NCI-H2171 (cell line): ENCODE measurements around the gene ABCF2.

Experiments used
- DNase-seq: peaks from one replicate; lab custom pipeline; 2025; lab: John Stamatoyannopoulos, UW

ABCF2 gene

DNA sequence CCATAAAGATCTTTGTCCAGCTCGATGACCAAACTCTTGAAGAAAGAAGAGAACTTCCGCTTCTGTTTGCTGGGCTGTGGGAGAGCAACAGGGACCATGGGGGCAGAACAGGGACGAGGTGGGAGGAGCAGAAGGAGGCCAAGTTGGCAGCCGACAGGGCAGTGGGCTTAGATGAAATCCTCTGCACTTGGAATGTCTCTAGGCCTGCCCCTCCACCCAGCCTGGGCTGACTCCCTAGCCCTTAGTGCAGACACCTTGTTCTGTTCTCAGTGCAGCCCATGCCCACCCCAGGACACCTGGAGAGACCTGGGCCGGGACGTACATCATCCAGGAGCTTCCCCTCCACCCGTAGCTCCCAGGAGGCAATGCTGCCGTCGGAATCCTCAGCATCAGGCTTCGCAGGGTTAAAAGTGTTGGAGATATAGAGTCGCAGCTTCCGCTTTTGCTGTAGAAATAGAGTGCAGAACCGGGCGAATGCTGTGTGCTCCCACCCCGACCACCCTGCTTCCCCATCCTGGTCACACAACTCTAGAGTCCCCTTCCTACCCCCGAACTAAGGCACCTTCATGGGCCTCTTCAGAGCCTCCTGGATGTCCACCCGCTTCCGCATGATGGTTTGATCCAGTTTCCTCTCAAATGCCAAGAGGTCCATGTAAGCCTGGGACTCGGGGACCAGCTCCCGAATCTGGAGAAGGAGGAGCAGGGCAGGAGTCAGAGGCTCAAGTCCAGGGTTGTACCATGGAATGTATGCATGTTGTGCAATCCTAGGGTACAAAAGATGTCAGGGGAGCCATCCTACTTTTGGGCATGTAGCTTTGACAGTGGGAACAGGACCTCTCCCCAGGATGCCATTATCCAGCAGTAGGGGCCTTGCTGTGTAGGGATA, 15.4 kb upstream of the ABCF2 start:
- no peak for DNase-seq

DNA sequence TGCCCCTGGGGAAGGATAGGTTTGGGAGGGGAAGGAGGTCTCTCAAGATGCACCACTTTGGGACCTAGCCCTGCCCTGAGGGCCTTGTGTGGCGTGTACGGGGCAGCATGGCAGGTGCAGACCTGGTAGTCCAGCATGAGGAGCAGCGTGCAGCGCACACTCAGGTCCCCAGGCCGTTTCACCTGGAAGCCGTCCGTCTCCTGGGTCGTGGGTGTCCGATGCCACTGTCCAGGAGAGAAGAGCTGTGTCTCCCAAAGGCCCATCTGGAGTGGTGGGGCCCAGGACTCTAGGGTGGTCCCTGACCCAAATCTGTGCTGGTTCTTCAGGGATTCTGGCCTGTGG, 14.7 kb upstream of the ABCF2 start:
- DNase-seq, result no peak

DNA sequence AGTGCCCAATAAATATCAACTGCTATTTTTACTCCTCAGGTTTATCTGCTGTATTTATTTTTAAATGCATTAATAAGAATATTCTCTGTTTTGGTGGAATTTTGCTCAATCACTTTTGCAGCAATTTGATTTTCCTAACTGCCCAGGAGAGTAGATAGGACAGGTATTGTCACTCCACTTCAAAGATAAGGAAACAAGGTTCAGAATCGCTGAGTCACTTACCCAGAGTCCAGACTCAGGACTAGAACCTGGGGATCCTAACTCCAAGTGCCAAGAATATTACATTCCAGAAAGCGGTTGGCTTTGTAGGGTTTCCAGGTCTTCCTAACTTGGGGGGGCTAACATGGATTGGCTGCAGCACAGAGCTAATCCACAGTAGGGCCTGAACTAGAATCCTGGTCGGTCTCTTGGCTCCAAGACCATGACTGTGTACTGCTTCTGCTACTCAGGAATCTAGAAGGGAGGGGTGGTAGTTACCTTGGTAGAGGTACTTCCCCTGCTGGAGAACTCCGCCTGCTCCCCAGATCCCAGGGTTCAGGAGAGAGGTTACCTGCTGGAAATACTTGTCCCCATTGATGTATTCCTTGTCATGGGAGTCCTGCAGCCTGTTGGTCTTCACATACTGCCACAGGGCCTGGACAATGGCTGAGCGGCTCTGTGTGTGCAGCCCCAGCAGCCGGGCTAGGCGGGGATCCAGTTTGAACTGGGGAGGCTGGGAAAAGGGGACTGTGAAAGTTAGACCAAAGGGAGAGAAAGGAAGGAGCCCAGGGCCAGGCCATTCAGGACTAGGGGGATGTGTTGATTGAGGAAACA, 14.1 kb upstream of the ABCF2 start:
- no peak for DNase-seq

GRCh38 chr7:151240536-151240935, 13.5 kb upstream of the ABCF2 start:
- no peak for DNase-seq

GRCh38 chr7:151239837-151240459, 12.9 kb upstream of the ABCF2 start:
- DNase-seq, result no peak

DNA sequence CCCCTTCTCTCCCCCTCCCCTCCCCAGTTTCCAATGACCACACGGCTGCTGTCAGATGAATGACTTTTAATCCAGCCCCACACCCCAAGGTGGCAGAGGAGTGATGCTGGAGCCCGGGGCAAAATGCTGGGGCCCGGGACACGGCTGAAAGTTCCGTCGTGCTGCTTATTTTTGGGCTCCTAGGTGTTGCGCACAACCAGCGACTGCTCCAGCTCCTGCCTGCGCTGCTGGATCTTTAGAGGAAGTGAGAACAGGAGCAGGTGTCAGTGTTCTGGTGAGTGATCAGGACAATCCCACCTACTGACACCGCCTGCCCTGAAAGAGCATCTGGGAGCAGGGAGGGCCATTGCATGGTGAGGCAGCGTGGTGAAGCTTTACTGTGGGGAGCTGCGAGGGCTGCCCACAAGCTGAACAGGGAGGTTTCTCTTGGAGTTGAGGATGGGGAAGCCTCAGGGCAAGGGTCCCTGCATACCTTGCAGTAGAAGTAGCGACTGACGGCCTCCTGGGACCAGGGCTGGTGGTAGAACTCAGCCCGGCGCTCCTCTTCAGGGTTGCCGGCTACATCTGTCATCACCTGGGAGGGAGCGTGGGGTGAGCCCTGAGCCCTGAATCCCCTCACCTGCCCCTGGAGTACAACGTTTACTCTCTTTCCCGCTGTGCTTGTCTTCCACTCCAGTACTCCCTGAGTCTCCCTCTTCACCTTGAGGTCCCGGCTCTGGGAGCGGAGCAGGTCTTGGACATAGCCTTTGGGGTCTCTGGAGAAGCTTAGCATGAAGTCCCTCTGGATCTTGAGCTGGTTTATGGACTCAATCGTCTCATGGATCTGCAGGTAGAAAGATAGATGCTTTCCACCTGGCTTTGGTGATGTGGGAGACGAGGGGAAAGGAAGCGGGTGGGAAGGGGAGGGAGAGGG, 12.2 kb upstream of the ABCF2 start:
- DNase-seq, result no peak

GRCh38 chr7:151238190-151238810, 11.3 kb upstream of the ABCF2 start:
- no peak for DNase-seq

DNA sequence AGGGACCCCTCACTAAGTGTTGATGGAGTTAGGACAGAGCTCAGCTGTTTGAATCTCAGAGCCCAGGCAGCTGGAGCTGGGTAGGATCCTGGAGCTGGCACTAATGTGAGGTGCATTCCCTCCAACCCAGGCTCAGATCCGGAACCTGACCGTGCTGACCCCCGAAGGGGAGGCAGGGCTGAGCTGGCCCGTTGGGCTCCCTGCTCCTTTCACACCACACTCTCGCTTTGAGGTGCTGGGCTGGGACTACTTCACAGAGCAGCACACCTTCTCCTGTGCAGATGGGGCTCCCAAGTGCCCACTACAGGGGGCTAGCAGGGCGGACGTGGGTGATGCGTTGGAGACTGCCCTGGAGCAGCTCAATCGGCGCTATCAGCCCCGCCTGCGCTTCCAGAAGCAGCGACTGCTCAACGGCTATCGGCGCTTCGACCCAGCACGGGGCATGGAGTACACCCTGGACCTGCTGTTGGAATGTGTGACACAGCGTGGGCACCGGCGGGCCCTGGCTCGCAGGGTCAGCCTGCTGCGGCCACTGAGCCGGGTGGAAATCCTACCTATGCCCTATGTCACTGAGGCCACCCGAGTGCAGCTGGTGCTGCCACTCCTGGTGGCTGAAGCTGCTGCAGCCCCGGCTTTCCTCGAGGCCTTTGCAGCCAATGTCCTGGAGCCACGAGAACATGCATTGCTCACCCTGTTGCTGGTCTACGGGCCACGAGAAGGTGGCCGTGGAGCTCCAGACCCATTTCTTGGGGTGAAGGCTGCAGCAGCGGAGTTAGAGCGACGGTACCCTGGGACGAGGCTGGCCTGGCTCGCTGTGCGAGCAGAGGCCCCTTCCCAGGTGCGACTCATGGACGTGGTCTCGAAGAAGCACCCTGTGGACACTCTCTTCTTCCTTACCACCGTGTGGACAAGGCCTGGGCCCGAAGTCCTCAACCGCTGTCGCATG, 10.5 kb upstream of the ABCF2 start:
- no peak for DNase-seq

- DNase-seq, result no peak
Observed at GRCh38 chr7:151236406-151236805, 9.4 kb upstream of the ABCF2 start.

DNA sequence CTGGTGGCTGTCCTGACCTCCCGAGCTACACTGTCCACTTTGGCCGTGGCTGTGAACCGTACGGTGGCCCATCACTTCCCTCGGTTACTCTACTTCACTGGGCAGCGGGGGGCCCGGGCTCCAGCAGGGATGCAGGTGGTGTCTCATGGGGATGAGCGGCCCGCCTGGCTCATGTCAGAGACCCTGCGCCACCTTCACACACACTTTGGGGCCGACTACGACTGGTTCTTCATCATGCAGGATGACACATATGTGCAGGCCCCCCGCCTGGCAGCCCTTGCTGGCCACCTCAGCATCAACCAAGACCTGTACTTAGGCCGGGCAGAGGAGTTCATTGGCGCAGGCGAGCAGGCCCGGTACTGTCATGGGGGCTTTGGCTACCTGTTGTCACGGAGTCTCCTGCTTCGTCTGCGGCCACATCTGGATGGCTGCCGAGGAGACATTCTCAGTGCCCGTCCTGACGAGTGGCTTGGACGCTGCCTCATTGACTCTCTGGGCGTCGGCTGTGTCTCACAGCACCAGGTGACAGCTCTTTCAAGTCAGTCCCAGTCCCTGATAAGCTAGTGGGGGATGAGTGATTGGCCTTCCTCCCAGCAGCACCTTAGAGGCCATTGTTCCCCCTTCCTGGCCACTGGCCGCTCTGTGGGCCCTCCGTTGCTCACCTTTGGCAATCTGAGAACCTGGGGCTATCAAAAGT, 8.2 kb upstream of the ABCF2 start:
- DNase-seq, result no peak

GRCh38 chr7:151233804-151234203, 6.8 kb upstream of the ABCF2 start:
- DNase-seq, result no peak

DNA sequence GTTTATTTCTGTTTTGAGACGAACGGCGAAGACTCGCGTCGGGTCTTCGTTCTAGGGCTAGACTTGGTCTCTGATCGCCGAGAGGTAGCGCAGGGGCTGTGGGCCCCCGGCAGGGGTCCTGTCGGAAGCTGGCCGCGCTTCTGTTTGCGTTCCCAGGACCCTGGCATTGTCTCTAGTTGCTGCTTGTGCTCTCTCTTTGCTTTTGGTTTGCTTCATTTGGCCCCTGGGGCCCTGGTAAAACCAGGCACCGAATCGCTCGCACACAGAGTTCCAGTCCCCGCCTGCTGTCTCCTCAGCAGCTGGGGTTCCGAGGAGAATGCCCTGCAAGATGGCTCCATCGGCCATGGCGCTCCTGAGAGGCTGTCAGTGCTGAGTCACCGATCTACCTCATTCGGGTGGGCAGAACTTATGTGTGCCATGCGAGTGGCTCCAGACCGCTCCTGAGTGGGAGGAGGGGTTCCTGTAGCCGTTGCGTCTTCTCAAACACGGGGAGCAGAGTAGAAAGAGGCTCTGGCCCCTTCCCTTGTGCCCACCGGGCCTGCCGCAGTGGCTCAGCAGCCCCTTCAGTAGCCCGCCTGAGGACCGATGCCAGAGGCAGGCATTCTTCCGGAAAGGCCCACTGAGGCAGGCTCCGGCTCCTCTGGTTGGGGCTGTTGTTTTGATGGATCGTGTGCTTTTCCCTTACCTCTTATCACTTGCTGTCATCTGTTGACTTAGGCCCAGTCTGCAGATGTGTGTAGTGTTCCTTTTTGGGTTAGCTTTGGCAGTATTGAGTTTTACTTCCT, 6.1 kb upstream of the ABCF2 start:
- no peak for DNase-seq

GRCh38 chr7:151232091-151232916, 5.3 kb upstream of the ABCF2 start, which contains the start of gene CHPF2:
Gene CHPF2, plus strand, starts transcription at chr7:151232483. Its CDS starts 1,529 bp downstream, at chr7:151234012.
- peak; percentile 79 for DNase-seq

- no peak for DNase-seq
Observed at GRCh38 chr7:151231080-151231479, 4.1 kb upstream of the ABCF2 start.

GRCh38 chr7:151229249-151229648, 2.2 kb upstream of the ABCF2 start:
- no peak for DNase-seq

- DNase-seq, result no peak
Observed at GRCh38 chr7:151228024-151228866, 1.2 kb upstream of the ABCF2 start.

- no peak for DNase-seq
Observed at GRCh38 chr7:151226560-151226874, 488 bp downstream of the ABCF2 start.
